OCI-LY1 (cell line): ENCODE results near the gene OTOG.

Experiments used
- CTCF ChIP-seq: fragments of 200-600 bp; sonication (generic), shearing (Covaris generic); IDR thresholded peaks from 2 replicates; pipeline ENCODE4 v1.5.1; 2017; ENCODE audit warnings: mild to moderate bottlenecking, antibody characterized with exemption, low read length, moderate library complexity, mixed read lengths
- EZH2 ChIP-seq: fragments of 200-600 bp; sonication (generic), shearing (Covaris generic); IDR thresholded peaks from 2 replicates; pipeline ENCODE4 v1.8.0; 2017; ENCODE audit warnings: borderline replicate concordance, mixed run types, mild to moderate bottlenecking, antibody characterized with exemption, low read length, moderate library complexity, mixed read lengths

- TF ChIP-seq CTCF (no peak), EZH2 (no peak)
These were observed 28.7 kb downstream of the OTOG start for GRCh38 chr11:17575431-17576425.
